HepG2 (cell line): ENCODE results near the gene PAPSS1. TPM values are rescaled to one million over a fixed set of nuclear protein-coding genes. Genes with fewer than 3 reads are reported as not detected.

ENCODE experiments used
- ATAC-seq: fragments of 200-7000 bp; cut with Tn5 transposase; 3 replicates; pipeline ENCODE4 v1.9.1; 2020; ENCODE audit warnings: mild to moderate bottlenecking, moderate library complexity
- BruUV-seq: library from RNA; stranded (reverse); fragments of 400-500 nt; replicated peaks from 2 replicates; lab custom pipeline; 2021; lab: Mats Ljungman, UMichigan
- CTCF ChIA-PET: fragments of 300-600 bp; formaldehyde crosslinking; extraction: SDS; loops from one replicate; lab custom pipeline; 2021; ENCODE audit warnings: low total read pairs, inconsistent platforms, low intra/inter-chr PET ratio; lab: Yijun Ruan, JAX
- POLR2A ChIA-PET: fragments of 350-600 bp; sonication (Branson Sonifier 250); formaldehyde crosslinking; loops from one replicate; lab custom pipeline; 2020; ENCODE audit warnings: antibody characterized with exemption, inconsistent platforms; lab: Yijun Ruan, JAX
- DNase-seq: peaks from one replicate; pipeline ENCODE4 v3.0.0-alpha.2; 2015; ENCODE audit warnings: low spot score
- FAIRE-seq: peaks from 3 replicates; lab custom pipeline; 2011; peaks lifted over from hg19 to GRCh38; lab: Jason Lieb, UNC
- H2AFZ ChIP-seq: one replicate; pipeline ENCODE4 v1.6.1; 2011; ENCODE audit warnings: low read length, inconsistent platforms
- H3K27ac ChIP-seq: fragments of 300-600 bp; 3 replicates; pipeline ENCODE4 v1.8.0; 2011; ENCODE audit warnings: mixed run types, mild to moderate bottlenecking, mixed read lengths, low read length, inconsistent platforms; ENCODE audit not compliant: insufficient read depth; ENCODE audit errors: extremely low read length
- H3K27me3 ChIP-seq, 2 experiments: fragments of 200-600 bp in 1 of 2; 2 replicates in 1 of 2; 3 replicates in 1 of 2; pipeline versions ENCODE4 v1.6.0 to v1.8.0; 2011; ENCODE audit warnings: low read length in 2 of 2, mild to moderate bottlenecking in 2 of 2, moderate library complexity in 2 of 2, inconsistent platforms in 1 of 2; ENCODE audit not compliant: insufficient read depth in 2 of 2, control insufficient read depth in 1 of 2
- H3K36me3 ChIP-seq, 2 experiments: fragments of 200-600 bp in 1 of 2; replicated peaks in 1 of 2; 2 replicates in 1 of 2; 3 replicates in 1 of 2; pipeline versions ENCODE4 v1.5.1 to v1.8.0; 2011; ENCODE audit warnings: low read length in 2 of 2, inconsistent platforms in 1 of 2; ENCODE audit not compliant: insufficient read depth in 2 of 2, control insufficient read depth in 1 of 2
- H3K4me1 ChIP-seq: 2 replicates; pipeline ENCODE4 v1.5.1; 2012; ENCODE audit warnings: low read length, inconsistent platforms; ENCODE audit not compliant: insufficient read depth
- H3K4me2 ChIP-seq: 2 replicates; pipeline ENCODE4 v1.6.0; 2011; ENCODE audit warnings: low read depth, low read length, inconsistent platforms
- H3K4me3 ChIP-seq, 3 experiments: fragments of 200-600 bp in 1 of 3; sonication (generic), shearing (Covaris generic) in 1 of 3; replicated peaks in 1 of 3; 2 replicates each; pipeline ENCODE4 v1.5.1; 2011 to 2016; ENCODE audit warnings: low read length in 3 of 3, inconsistent platforms in 2 of 3, low read depth in 2 of 3, mild to moderate bottlenecking in 2 of 3, control low read depth in 1 of 3, mixed read lengths in 1 of 3; ENCODE audit not compliant: insufficient read depth in 1 of 3
- H3K79me2 ChIP-seq: one replicate; pipeline ENCODE4 v1.6.1; 2011; ENCODE audit warnings: low read length, inconsistent platforms; ENCODE audit not compliant: insufficient read depth
- H3K9ac ChIP-seq: 2 replicates; pipeline ENCODE4 v1.6.0; 2011; ENCODE audit warnings: mild to moderate bottlenecking, low read depth, low read length, inconsistent platforms; ENCODE audit not compliant: insufficient read depth
- H3K9me3 ChIP-seq: 2 replicates; pipeline ENCODE4 v1.5.1; 2012; ENCODE audit warnings: mild to moderate bottlenecking, low read length
- H4K20me1 ChIP-seq: 2 replicates; pipeline ENCODE4 v1.6.0; 2011; ENCODE audit warnings: inconsistent platforms, mild to moderate bottlenecking, low read length, moderate library complexity; ENCODE audit not compliant: insufficient read depth
- EZH2 ChIP-seq: conservative IDR thresholded peaks from 2 replicates; pipeline ENCODE4 v1.6.1; 2012; ENCODE audit warnings: mild to moderate bottlenecking, low read depth, low read length, moderate library complexity
- MAFF ChIP-seq: IDR thresholded peaks from 2 replicates; pipeline ENCODE4 v1.6.1; 2011; ENCODE audit warnings: low read depth, low read length, improper control_type of control experiment
- MAFK ChIP-seq, 2 experiments: IDR thresholded peaks in 1 of 2; conservative IDR thresholded peaks in 1 of 2; 2 replicates each; pipeline ENCODE4 v1.6.1; 2011; ENCODE audit warnings: improper control_type of control experiment in 2 of 2, low read length in 2 of 2
- MIER2 ChIP-seq: IDR thresholded peaks from 2 replicates; pipeline ENCODE4 v1.6.1; 2016; ENCODE audit warnings: missing biosample characterization, missing genetic modification reagents
- SMYD3 ChIP-seq: sonication (generic); formaldehyde crosslinking; IDR thresholded peaks from 2 replicates; pipeline ENCODE4 v1.8.1; 2023; ENCODE audit warnings: mild to moderate bottlenecking, missing genetic modification reagents
- TCF7 ChIP-seq: sonication (generic); IDR thresholded peaks from 2 replicates; pipeline ENCODE4 v1.6.1; 2016; ENCODE audit warnings: antibody characterized with exemption, low read depth
- WGBS: methylation state at CpG from one replicate; pipeline ENCODE4 v1.1.6; 2017; ENCODE audit warnings: low lambda C conversion rate; 5-methylcytosine and 5-hydroxymethylcytosine counted together
- in situ Hi-C: cut with HindIII; loops from 2 replicates; pipeline ENCODE4 v1.10.0; 2017; ENCODE audit warnings: low pct_unique_long_range_greater_than_20kb; ENCODE audit not compliant: extremely low pct_ligation_motif_present
- intact Hi-C: fragments of 100-400 bp; cut with micrococcal nuclease; formaldehyde crosslinking; loops from one replicate; pipeline ENCODE4 v1.10.0; 2022; ENCODE audit not compliant: unreplicated experiment
- polyA plus RNA-seq, 8 experiments: library from polyadenylated mRNA; depleted of rRNA in 3 of 8; stranded (reverse) in 7 of 8; unstranded in 1 of 8; fragments of >200 nt; fragmentation: Illumina TruSeq in 4 of 8; extraction: Trizol in 4 of 8; gene quantifications; 2 replicates each; pipeline versions ENCODE4 v1.2.1 to v1.2.3, GENCODE V29; 2011 to 2016; ENCODE audit warnings: low read depth in 4 of 8, missing spikeins in 1 of 8, mixed read lengths in 1 of 8; ENCODE audit not compliant: insufficient read depth in 1 of 8
- total RNA-seq, 5 experiments: library from RNA; depleted of rRNA; stranded (reverse); fragments of >200 nt; fragmentation: Illumina TruSeq; extraction: Trizol; gene quantifications; 2 replicates each; pipeline ENCODE4 v1.2.3, GENCODE V29; 2016; ENCODE audit warnings: low read depth in 1 of 5
- TF ChIP-seq, protein P1 (sequence below): sonication (generic); formaldehyde crosslinking; conservative IDR thresholded peaks from 2 replicates; pipeline ENCODE4 v1.5.0; 2020; ENCODE audit warnings: missing genetic modification reagents

PAPSS1 gene
- total and polyA plus RNA-seq, 2 of the 13 experiments (the other 11 are each of a cell fraction or from before 2014, with no cell fraction given), result 105 to 126 TPM

DNA sequence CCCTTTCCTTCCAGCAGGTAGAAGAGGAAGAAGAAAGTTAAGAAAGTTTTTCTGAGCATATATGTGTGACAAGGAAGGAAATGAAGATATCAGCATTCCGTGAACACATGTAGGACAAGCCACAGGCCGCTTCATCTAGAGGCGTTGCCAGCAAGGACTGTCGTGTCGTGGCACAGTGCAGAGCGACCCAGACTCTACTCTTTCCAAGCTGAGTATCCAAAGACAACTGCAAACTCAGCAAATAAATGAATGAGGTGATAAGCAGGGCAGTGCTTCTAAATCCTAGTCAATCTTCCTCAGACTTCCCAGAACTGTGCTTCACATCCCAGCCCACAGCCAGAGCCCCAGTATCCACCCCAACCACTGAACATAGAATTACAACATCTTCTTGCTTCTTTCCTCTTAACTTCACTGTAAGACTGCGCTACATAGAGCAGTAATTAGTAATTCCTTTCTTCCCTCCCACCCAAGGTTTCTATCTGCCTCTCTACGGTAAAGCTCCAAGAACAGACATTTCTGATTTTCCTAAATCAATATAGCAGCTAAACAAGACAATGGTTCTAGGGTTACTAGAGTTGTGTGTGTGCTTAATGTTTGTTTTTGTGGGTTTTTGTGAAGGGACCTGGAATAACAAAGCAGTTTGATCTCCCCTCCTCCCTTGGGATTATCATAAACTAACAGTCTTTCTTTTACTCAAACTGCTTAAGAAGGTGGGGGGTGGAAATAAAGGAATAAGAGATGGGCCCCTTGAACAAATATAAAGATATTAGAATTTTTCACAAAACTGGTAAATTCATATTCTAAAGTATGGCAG is 71.6 kb downstream of the PAPSS1 start:
- Histone ChIP-seq H3K79me2 (peaks cover 2% of the 10 kb centered on the region), H3K4me1 (no peaks in the 10 kb centered on the region), H3K27ac (no peak overlapping the region), H3K9ac (no peak overlapping the region), H3K36me3 (peaks cover 11 to 53% of the 10 kb centered on the region in 2 experiments), H3K9me3 (no peaks in the 10 kb centered on the region), H4K20me1 (no peaks in the 10 kb centered on the region), H3K4me2 (no peak overlapping the region), H3K27me3 (no peaks in the 10 kb centered on the region), H3K4me3 (no peak overlapping the region), H2AFZ (no peak overlapping the region)
- 95% methylated on average over 8 of the region's 8 CpGs for WGBS
- in situ Hi-C loops (no loop called here), intact Hi-C loops (no loop called here)
- POLR2A ChIA-PET, result no interaction called here
- no peak for ATAC-seq
- DNase-seq, result no peak
- FAIRE-seq, result no peak
- TF ChIP-seq EZH2 (no peak), SMYD3 (CRISPR knock-in tag) (no peak), MAFK (conservative IDR thresholded peaks at IDR 0.05 in 1 of 2, IDR thresholded peaks at IDR 0.05 in 1 of 2; ENCODE audit: low read length in 2 of 2) (peak; percentile 74 to 89), MIER2 (CRISPR knock-in tag) (no peak), MAFF (peak; percentile 82)
- TF ChIP-seq, protein P1, sequence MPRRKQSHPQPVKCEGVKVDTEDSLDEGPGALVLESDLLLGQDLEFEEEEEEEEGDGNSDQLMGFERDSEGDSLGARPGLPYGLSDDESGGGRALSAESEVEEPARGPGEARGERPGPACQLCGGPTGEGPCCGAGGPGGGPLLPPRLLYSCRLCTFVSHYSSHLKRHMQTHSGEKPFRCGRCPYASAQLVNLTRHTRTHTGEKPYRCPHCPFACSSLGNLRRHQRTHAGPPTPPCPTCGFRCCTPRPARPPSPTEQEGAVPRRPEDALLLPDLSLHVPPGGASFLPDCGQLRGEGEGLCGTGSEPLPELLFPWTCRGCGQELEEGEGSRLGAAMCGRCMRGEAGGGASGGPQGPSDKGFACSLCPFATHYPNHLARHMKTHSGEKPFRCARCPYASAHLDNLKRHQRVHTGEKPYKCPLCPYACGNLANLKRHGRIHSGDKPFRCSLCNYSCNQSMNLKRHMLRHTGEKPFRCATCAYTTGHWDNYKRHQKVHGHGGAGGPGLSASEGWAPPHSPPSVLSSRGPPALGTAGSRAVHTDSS, result no peak
- CTCF ChIA-PET, result no interaction called here
- no TSS peak for BruUV-seq

DNA sequence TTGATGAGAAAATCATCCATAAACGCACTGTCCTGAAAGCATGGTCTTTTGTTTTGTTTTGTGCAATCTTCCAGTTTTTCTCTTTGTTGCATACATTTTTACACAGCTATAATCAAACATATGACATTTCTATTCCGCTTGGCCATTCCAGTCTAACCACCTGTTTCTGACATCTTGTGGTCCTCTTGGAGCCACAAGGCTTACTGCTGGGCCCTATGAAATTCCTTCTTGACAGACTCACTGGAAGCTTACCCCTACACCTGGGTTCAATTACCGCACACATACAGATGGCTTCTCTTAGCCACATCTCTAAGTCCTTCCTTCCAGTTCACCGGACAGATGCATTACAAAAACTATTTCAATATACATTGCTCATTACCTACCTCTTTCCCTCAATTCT is 72.4 kb downstream of the PAPSS1 start:
- no peak for TF ChIP-seq TCF7
- WGBS, result 97% methylated on average over 4 of the region's 4 CpGs
- intact Hi-C loops (no loop called here), in situ Hi-C loops (no loop called here)
- H3K4me3 ChIP-seq, result no peak overlapping the region
- no peaks in the 10 kb centered on the region for H3K9me3 ChIP-seq
- H3K27ac ChIP-seq, result no peak overlapping the region
- no peak for FAIRE-seq
- H3K79me2 ChIP-seq, result peaks cover 2% of the 10 kb centered on the region
- ATAC-seq, result no peak
- no peaks in the 10 kb centered on the region for H3K27me3 ChIP-seq
- DNase-seq, result no peak
- ChIA-PET POLR2A (no interaction called here), CTCF (no interaction called here)
- no peaks in the 10 kb centered on the region for H3K4me1 ChIP-seq
- H3K4me2 ChIP-seq, result no peak overlapping the region
- no peaks in the 10 kb centered on the region for H4K20me1 ChIP-seq
- BruUV-seq, result no TSS peak
- no peak overlapping the region for H2AFZ ChIP-seq
- peaks cover 11 to 56% of the 10 kb centered on the region in 2 experiments for H3K36me3 ChIP-seq
- no peak overlapping the region for H3K9ac ChIP-seq
